Endothelial cell of umbilical vein (primary cell): ENCODE data around the gene ZNF487. TPM values are rescaled to one million over a fixed set of nuclear protein-coding genes. Genes with fewer than 3 reads are reported as not detected.

ENCODE experiments used
- BruUV-seq: library from RNA; stranded (reverse); fragments of 400-500 nt; replicated peaks from 2 replicates; lab custom pipeline; 2021; lab: Mats Ljungman, UMichigan
- CTCF ChIA-PET: fragments of 300-600, 350-600 bp; sonication (Branson Sonifier 250); formaldehyde crosslinking; loops from one replicate; lab custom pipeline; 2021; ENCODE audit warnings: antibody characterized with exemption, inconsistent platforms; lab: Charles Lee
- POLR2A ChIA-PET: fragments of 300-600, 350-600 bp; sonication (Branson Sonifier 250); formaldehyde crosslinking; loops from one replicate; lab custom pipeline; 2021; ENCODE audit warnings: antibody characterized with exemption, inconsistent platforms; lab: Charles Lee
- DNase-seq: peaks from one replicate; pipeline ENCODE4 v3.0.0-alpha.2; 2011; ENCODE audit warnings: low read depth, low spot score
- FAIRE-seq: peaks from 2 replicates; lab custom pipeline; 2011; peaks lifted over from hg19 to GRCh38; lab: Jason Lieb, UNC
- H2AFZ ChIP-seq: 2 replicates; pipeline ENCODE4 v1.6.0; 2012; ENCODE audit warnings: low read depth, low read length, control low read depth, inconsistent platforms
- H3K27ac ChIP-seq: 2 replicates; pipeline ENCODE4 v1.5.1; 2011; ENCODE audit warnings: low read depth, mild to moderate bottlenecking, control low read depth, low read length, moderate library complexity; ENCODE audit not compliant: insufficient read depth
- H3K27me3 ChIP-seq, 2 experiments: 2 replicates each; pipeline versions ENCODE4 v1.6.0 to v1.6.1; 2011; ENCODE audit warnings: low read length in 2 of 2, mixed read lengths in 1 of 2; ENCODE audit not compliant: control insufficient read depth in 2 of 2, insufficient read depth in 2 of 2
- H3K36me3 ChIP-seq, 2 experiments: 2 replicates in 1 of 2; 3 replicates in 1 of 2; pipeline ENCODE4 v1.5.1; 2011; ENCODE audit warnings: low read length in 2 of 2, mild to moderate bottlenecking in 1 of 2, moderate library complexity in 1 of 2; ENCODE audit not compliant: control insufficient read depth in 2 of 2, insufficient read depth in 2 of 2; ENCODE audit errors: extremely low read depth in 1 of 2
- H3K4me1 ChIP-seq: 3 replicates; pipeline ENCODE4 v1.5.1; 2011; ENCODE audit warnings: mild to moderate bottlenecking, low read length; ENCODE audit not compliant: control insufficient read depth, insufficient read depth; ENCODE audit errors: extremely low read depth
- H3K4me2 ChIP-seq: 2 replicates; pipeline ENCODE4 v1.6.1; 2011; ENCODE audit warnings: low read length, control low read depth, mixed read lengths; ENCODE audit not compliant: insufficient read depth
- H3K4me3 ChIP-seq, 3 experiments: fragments of 200-600 bp in 1 of 3; sonication (generic), shearing (Covaris generic) in 1 of 3; replicated peaks in 1 of 3; 2 replicates each; pipeline ENCODE4 v1.5.1; 2011 to 2016; ENCODE audit warnings: control low read depth in 3 of 3, low read length in 3 of 3, mild to moderate bottlenecking in 2 of 3, inconsistent platforms in 1 of 3, low read depth in 1 of 3, moderate library complexity in 1 of 3; ENCODE audit not compliant: insufficient read depth in 1 of 3
- H3K79me2 ChIP-seq: 2 replicates; pipeline ENCODE4 v1.6.0; 2012; ENCODE audit warnings: low read length, inconsistent platforms; ENCODE audit not compliant: control insufficient read depth, insufficient read depth
- H3K9ac ChIP-seq: replicated peaks from 2 replicates; pipeline ENCODE3; 2011; ENCODE audit warnings: low read length, control low read depth; ENCODE audit not compliant: insufficient read depth; ENCODE audit errors: extremely low read depth
- H3K9me1 ChIP-seq: replicated peaks from 3 replicates; pipeline ENCODE4 v1.6.0; 2011; ENCODE audit warnings: mild to moderate bottlenecking, low read length; ENCODE audit not compliant: control insufficient read depth, insufficient read depth; ENCODE audit errors: extremely low read depth
- H3K9me3 ChIP-seq: replicated peaks from 2 replicates; pipeline ENCODE4 v1.5.1; 2012; ENCODE audit warnings: low read length, inconsistent platforms; ENCODE audit not compliant: control insufficient read depth, insufficient read depth
- H4K20me1 ChIP-seq: replicated peaks from 2 replicates; pipeline ENCODE3; 2011; ENCODE audit warnings: mild to moderate bottlenecking, low read length; ENCODE audit not compliant: control insufficient read depth, insufficient read depth; ENCODE audit errors: extremely low read depth
- CTCF ChIP-seq, 2 donors: IDR thresholded peaks; 1 replicate in 1 of 2; 2 replicates in 1 of 2; pipeline ENCODE4 v1.5.1; 2011; ENCODE audit warnings: low read length in 2 of 2, mild to moderate bottlenecking in 2 of 2, moderate library complexity in 2 of 2, control low read depth in 1 of 2, inconsistent platforms in 1 of 2, low read depth in 1 of 2; ENCODE audit not compliant: insufficient read depth in 1 of 2; ENCODE audit errors: extremely low read depth in 1 of 2
- EZH2 ChIP-seq: IDR thresholded peaks from 2 replicates; pipeline ENCODE4 v1.6.1; 2012; ENCODE audit warnings: borderline replicate concordance, low read depth, mild to moderate bottlenecking, moderate library complexity, low read length, inconsistent platforms; ENCODE audit not compliant: severe bottlenecking
- FOS ChIP-seq: IDR thresholded peaks from 2 replicates; pipeline ENCODE4 v1.6.1; 2011; ENCODE audit warnings: mild to moderate bottlenecking, low read length, moderate library complexity, borderline replicate concordance; ENCODE audit not compliant: insufficient read depth
- GATA2 ChIP-seq: IDR thresholded peaks from 2 replicates; pipeline ENCODE4 v1.7.0; 2011; ENCODE audit warnings: low read depth, mild to moderate bottlenecking, moderate library complexity, mixed read lengths, low read length; ENCODE audit not compliant: insufficient read length, insufficient read depth
- JUN ChIP-seq: IDR thresholded peaks from 2 replicates; pipeline ENCODE4 v1.6.1; 2011; ENCODE audit warnings: borderline replicate concordance, low read depth; ENCODE audit not compliant: insufficient read length, insufficient read depth
- MAX ChIP-seq: IDR thresholded peaks from 2 replicates; pipeline ENCODE4 v1.6.1; 2011; ENCODE audit not compliant: insufficient read depth, insufficient read length
- MYC ChIP-seq: IDR thresholded peaks from one replicate; pipeline ENCODE4 v1.6.1; 2011; ENCODE audit warnings: mild to moderate bottlenecking, low read depth, low read length
- POLR2A ChIP-seq: IDR thresholded peaks from 2 replicates; pipeline ENCODE4 v1.6.1; 2012; ENCODE audit warnings: low read depth, mild to moderate bottlenecking, control low read depth, low read length
- POLR2AphosphoS5 ChIP-seq: IDR thresholded peaks from 2 replicates; pipeline ENCODE4 v1.6.1; 2012; ENCODE audit warnings: low read depth, mild to moderate bottlenecking, control low read depth, low read length, moderate library complexity; ENCODE audit not compliant: insufficient read depth
- dilution Hi-C: fragments of 300-500 bp; cut with MboI; formaldehyde crosslinking; loops from one replicate; pipeline ENCODE4 v1.15.0; 2019; ENCODE audit warnings: low sequenced_read_pairs; ENCODE audit not compliant: extremely low pct_ligation_motif_present
- intact Hi-C: fragments of 100-400 bp; cut with micrococcal nuclease; formaldehyde crosslinking; loops from one replicate; pipeline ENCODE4 v1.10.0; 2022
- polyA plus RNA-seq, 4 experiments: library from polyadenylated mRNA; depleted of rRNA in 3 of 4; stranded (reverse) in 3 of 4; unstranded in 1 of 4; fragments of >200 nt; gene quantifications; 2 replicates each; pipeline versions ENCODE4 v1.2.1 to v1.2.3, GENCODE V29; 2011 to 2012; ENCODE audit warnings: missing spikeins in 1 of 4
- total RNA-seq: library from RNA; stranded (reverse); gene quantifications from 2 replicates; pipeline ENCODE4 v1.2.3, GENCODE V29; 2021

Gene ZNF487
- total and polyA plus RNA-seq, 2 donors (not counting 3 experiments of a cell fraction or from before 2014, with no cell fraction given), result 2.1 to 2.6 TPM

- H3K79me2 ChIP-seq, result peaks cover 64% of the 10 kb centered on the region
- FAIRE-seq, result peak; percentile 52
- ChIA-PET POLR2A (interaction anchor here (0.7 kb wide), 1 partner anchor 1589 kb away, joined by 3 read pairs; no protein-coding TSS in a partner anchor), CTCF (interaction anchor here (1.0 to 1.7 kb wide), 7 partner anchors 11 to 53 kb away, joined by 3 to 17 read pairs (median 5); partner anchors contain the start of gene ZNF487)
- H2AFZ ChIP-seq, result no peak overlapping the region
- H3K27me3 ChIP-seq, result no peaks in the 10 kb centered on the region
- H4K20me1 ChIP-seq, result no peaks in the 10 kb centered on the region
- peaks cover 0 to 2% of the 10 kb centered on the region in 2 experiments for H3K36me3 ChIP-seq
- H3K4me2 ChIP-seq, result peak overlapping the region; percentile 78
- H3K9me3 ChIP-seq, result no peaks in the 10 kb centered on the region
- BruUV-seq, result TSS peak; percentile 23
- DNase-seq, result peak; percentile 46
- H3K9me1 ChIP-seq, result no peaks in the 10 kb centered on the region
- intact Hi-C loops (loop anchor here (5.0 kb wide), 1 partner anchor 270 kb away; the partner anchor contains the start of gene CSGALNACT2), dilution Hi-C loops (no loop called here)
- peak overlapping the region; percentile 70 to 89 (median 80) for H3K4me3 ChIP-seq
- TF ChIP-seq POLR2AphosphoS5 (no peak), EZH2 (no peak), MYC (no peak), MAX (no peak), FOS (no peak), GATA2 (no peak), JUN (no peak), POLR2A (no peak), CTCF (IDR thresholded peaks at IDR 0.05; ENCODE audit: extremely low read depth in 1 of 2, insufficient read depth in 1 of 2, low read depth in 1 of 2, low read length in 2 of 2) (no peak)
- peaks cover 29% of the 10 kb centered on the region for H3K4me1 ChIP-seq
- H3K9ac ChIP-seq, result peak overlapping the region; percentile 96
- peak overlapping the region; percentile 97 for H3K27ac ChIP-seq
Measured at GRCh38 chr10:43407148-43407575, 29.7 kb upstream of the ZNF487 start.
